Esophagus muscularis mucosa (tissue), 4 donors: Measurements from ENCODE around the gene CAMTA1. TPM values are rescaled to one million over a fixed set of nuclear protein-coding genes. Genes with fewer than 3 reads are reported as not detected.

Source experiments
- DNase-seq: peaks from one replicate; pipeline ENCODE4 v3.0.0-alpha.2; 2017; ENCODE audit errors: extremely low spot score
- H3K27ac ChIP-seq, 4 donors: fragments of 200-600 bp; sonication (generic); replicated peaks in 1 of 4; 1 replicate in 3 of 4; 2 replicates in 1 of 4; pipeline ENCODE4 v1.5.1; 2016 to 2019; ENCODE audit warnings: mild to moderate bottlenecking in 1 of 4
- H3K27me3 ChIP-seq, 4 donors: fragments of 200-600 bp; sonication (generic); one replicate each; pipeline versions ENCODE4 v1.5.1 to v1.6.0; 2016 to 2019
- H3K36me3 ChIP-seq, 4 donors: fragments of 200-600 bp; sonication (generic); one replicate each; pipeline ENCODE4 v1.5.1; 2016 to 2019
- H3K4me1 ChIP-seq, 4 donors: fragments of 200-600 bp; sonication (generic); one replicate each; pipeline ENCODE4 v1.5.1; 2016 to 2019
- H3K4me3 ChIP-seq, 4 donors: fragments of 200-600 bp; sonication (generic); 1 replicate in 2 of 4; 2 replicates in 2 of 4; pipeline ENCODE4 v1.5.1; 2016 to 2019; ENCODE audit warnings: mild to moderate bottlenecking in 4 of 4, moderate library complexity in 1 of 4
- H3K9me3 ChIP-seq, 4 donors: fragments of 200-600 bp; sonication (generic); 1 replicate in 3 of 4; 2 replicates in 1 of 4; pipeline ENCODE4 v1.5.1; 2016 to 2019
- EP300 ChIP-seq: sonication (generic); formaldehyde crosslinking; IDR thresholded peaks from one replicate; pipeline ENCODE4 v1.6.1; 2017; ENCODE audit warnings: antibody characterized with exemption
- POLR2A ChIP-seq: fragments of 450-650 bp; IDR thresholded peaks from one replicate; pipeline ENCODE4 v1.6.1; 2017; ENCODE audit warnings: antibody characterized with exemption, moderate library complexity, mild to moderate bottlenecking, low read depth
- POLR2AphosphoS5 ChIP-seq, 2 donors: sonication (generic); formaldehyde crosslinking; IDR thresholded peaks; one replicate each; pipeline ENCODE4 v1.6.1; 2017; ENCODE audit warnings: antibody characterized with exemption in 2 of 2
- WGBS: methylation state at CpG from one replicate; pipeline ENCODE4 v1.1.5; 2018; 5-methylcytosine and 5-hydroxymethylcytosine counted together
- intact Hi-C: fragments of 100-400 bp; cut with DNase I; formaldehyde crosslinking; loops from one replicate; pipeline ENCODE4 v1.15.1; 2023
- total RNA-seq, 4 donors: library from RNA; depleted of rRNA; stranded (reverse); fragments of >200 nt; gene quantifications; one replicate each; pipeline versions ENCODE4 v1.1.0 to v1.2.1, GENCODE V29; 2016
- TF ChIP-seq, protein P1 (sequence below), 3 experiments: fragments of 200-600 bp in 2 of 3; fragments of 450-650 bp in 1 of 3; sonication (generic) in 2 of 3; IDR thresholded peaks; one replicate each; pipeline ENCODE4 v1.5.1; 2017 to 2019; ENCODE audit warnings: antibody characterized with exemption in 3 of 3, mild to moderate bottlenecking in 2 of 3, moderate library complexity in 1 of 3

The CAMTA1 gene
- total RNA-seq, 4 donors from 2014 or later, result 109 to 226 (median 139) TPM

DNA sequence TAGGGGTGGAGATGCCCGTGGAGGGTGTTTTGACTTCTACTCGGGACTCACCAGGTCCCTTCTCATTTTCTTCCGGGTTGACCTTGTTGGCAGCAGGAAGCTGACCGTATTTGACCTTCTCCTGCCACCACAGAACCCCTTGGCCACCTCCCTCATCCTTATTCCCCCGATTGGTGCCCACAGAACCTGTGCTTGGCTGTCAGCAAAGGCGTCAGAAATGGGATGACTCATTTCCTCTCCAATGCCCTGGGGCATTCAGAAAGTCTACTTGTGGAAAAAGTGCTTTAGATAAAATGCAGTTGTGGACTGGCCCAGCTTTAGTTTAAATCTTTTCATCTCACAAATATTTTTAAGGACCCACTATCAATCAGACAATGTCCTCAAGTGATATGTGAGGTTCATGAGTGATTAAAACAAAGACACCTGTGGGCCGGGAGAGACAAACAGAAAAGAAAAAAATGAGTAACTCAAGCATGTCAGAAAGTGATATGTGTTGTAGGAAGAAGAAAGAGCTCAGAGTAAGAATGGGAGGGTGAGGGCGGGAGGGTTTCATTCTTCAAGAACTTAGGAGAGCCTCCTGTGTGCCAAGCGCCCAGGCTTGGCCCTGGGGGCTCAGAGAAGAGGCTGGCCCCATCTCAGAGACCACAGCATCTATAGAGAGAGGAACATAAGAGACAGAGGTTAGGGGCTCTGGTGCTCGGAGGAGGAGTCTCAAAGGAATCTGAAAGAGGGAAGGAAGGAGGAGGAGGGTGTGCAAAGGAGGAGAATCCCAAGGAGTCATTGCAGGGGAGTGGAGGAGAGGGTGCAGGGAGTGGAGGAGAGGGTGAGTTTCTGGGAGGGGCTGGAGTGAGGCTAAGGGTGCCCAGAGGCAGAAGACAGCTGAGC lies 764.3 kb downstream of the CAMTA1 start:
- H3K36me3 ChIP-seq, result no peaks in the 10 kb centered on the region
- WGBS, result 49% methylated on average over 8 of the region's 10 CpGs
- no peak overlapping the region for H3K27ac ChIP-seq

DNA sequence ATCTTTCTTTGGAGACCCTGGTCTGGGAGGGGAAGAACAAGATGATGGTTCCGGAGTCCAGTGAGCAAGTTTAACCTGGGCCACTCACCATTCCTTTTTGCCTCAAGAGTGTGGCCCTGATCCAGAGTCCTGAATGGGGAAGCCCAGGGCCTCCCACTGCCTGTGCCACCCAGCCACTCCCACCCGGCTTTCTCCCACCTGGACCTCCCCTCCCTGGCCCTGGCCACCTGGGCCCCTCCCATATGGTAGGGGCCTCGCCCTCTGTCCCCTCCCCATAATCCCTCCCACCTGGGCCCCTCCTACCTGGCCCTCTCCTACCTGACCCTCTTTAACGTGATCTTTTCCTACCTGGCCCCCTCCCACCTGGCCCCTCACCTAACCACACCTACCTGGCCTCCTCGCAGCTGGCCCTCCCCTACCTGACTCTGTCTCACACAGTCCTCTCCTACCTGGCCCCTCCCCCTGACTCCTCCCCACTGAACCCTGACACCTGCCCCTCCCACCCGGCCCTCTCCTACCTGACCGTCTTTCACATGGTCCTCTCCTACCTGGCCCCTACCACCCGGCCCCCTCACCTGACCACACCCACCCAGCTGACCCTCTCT lies 765.1 kb downstream of the CAMTA1 start:
- Histone ChIP-seq H3K27me3 (peaks cover 0 to 9% (median 0%) of the 10 kb centered on the region in 4 donors), H3K4me3 (no peak overlapping the region), H3K27ac (no peak overlapping the region), H3K36me3 (no peaks in the 10 kb centered on the region), H3K4me1 (peaks cover 16 to 32% (median 24%) of the 10 kb centered on the region in 4 donors), H3K9me3 (peaks cover 0 to 6% (median 0%) of the 10 kb centered on the region in 4 donors)
- 78% methylated on average over 8 of the region's 8 CpGs for WGBS
- no peak for DNase-seq
- TF ChIP-seq POLR2A, result no peak
- TF ChIP-seq, protein P1, sequence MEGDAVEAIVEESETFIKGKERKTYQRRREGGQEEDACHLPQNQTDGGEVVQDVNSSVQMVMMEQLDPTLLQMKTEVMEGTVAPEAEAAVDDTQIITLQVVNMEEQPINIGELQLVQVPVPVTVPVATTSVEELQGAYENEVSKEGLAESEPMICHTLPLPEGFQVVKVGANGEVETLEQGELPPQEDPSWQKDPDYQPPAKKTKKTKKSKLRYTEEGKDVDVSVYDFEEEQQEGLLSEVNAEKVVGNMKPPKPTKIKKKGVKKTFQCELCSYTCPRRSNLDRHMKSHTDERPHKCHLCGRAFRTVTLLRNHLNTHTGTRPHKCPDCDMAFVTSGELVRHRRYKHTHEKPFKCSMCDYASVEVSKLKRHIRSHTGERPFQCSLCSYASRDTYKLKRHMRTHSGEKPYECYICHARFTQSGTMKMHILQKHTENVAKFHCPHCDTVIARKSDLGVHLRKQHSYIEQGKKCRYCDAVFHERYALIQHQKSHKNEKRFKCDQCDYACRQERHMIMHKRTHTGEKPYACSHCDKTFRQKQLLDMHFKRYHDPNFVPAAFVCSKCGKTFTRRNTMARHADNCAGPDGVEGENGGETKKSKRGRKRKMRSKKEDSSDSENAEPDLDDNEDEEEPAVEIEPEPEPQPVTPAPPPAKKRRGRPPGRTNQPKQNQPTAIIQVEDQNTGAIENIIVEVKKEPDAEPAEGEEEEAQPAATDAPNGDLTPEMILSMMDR (IDR thresholded peaks at IDR 0.05), result no peak
- TF ChIP-seq POLR2AphosphoS5 (IDR thresholded peaks at IDR 0.05), result no peak
- TF ChIP-seq EP300, result no peak
- intact Hi-C loops, result no loop called here

More for the DNA sequence above, 764.3 kb downstream of the CAMTA1 start:
- intact Hi-C loops, result no loop called here
- Histone ChIP-seq H3K9me3 (peaks cover 0 to 6% (median 0%) of the 10 kb centered on the region in 4 donors), H3K4me3 (no peak overlapping the region), H3K27me3 (peaks cover 0 to 9% (median 0%) of the 10 kb centered on the region in 4 donors), H3K4me1 (peaks cover 16 to 26% (median 24%) of the 10 kb centered on the region in 4 donors)
- TF ChIP-seq, protein P1 (IDR thresholded peaks at IDR 0.05), result no peak
- TF ChIP-seq POLR2A, result no peak
- TF ChIP-seq EP300, result no peak
- no peak for TF ChIP-seq POLR2AphosphoS5 (IDR thresholded peaks at IDR 0.05)
- no peak for DNase-seq

DNA sequence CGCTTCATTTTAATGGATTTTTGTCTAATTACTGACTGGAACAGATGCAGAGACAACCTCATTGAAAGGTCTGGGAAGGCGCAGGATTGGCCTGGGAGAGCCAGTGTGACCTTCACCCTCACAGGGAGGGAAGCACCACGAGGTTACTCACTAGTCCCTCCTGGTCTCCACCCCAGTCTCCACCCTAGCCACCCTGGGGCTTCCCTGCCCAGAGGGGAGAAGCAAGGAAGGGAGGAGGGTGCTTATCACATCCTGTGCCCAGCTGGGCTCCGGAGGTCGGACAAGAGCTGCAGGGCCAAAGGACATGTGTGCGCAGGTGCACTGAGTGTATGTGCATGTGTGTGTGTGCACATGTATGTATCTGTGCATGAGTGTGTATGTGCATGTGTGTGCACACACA lies 765.7 kb downstream of the CAMTA1 start:
- DNase-seq, result no peak
- peaks cover 0 to 11% (median 0%) of the 10 kb centered on the region in 4 donors for H3K27me3 ChIP-seq
- intact Hi-C loops, result no loop called here
- 90% methylated on average over 6 of the region's 6 CpGs for WGBS
- no peak overlapping the region for H3K4me3 ChIP-seq
- peaks cover 0 to 6% (median 0%) of the 10 kb centered on the region in 4 donors for H3K9me3 ChIP-seq
- H3K27ac ChIP-seq, result no peak overlapping the region
- TF ChIP-seq POLR2A (no peak), POLR2AphosphoS5 (IDR thresholded peaks at IDR 0.05) (no peak), EP300 (no peak)
- TF ChIP-seq, protein P1 (IDR thresholded peaks at IDR 0.05), result no peak
- H3K36me3 ChIP-seq, result no peaks in the 10 kb centered on the region
- H3K4me1 ChIP-seq, result peaks cover 16 to 33% (median 24%) of the 10 kb centered on the region in 4 donors

DNA sequence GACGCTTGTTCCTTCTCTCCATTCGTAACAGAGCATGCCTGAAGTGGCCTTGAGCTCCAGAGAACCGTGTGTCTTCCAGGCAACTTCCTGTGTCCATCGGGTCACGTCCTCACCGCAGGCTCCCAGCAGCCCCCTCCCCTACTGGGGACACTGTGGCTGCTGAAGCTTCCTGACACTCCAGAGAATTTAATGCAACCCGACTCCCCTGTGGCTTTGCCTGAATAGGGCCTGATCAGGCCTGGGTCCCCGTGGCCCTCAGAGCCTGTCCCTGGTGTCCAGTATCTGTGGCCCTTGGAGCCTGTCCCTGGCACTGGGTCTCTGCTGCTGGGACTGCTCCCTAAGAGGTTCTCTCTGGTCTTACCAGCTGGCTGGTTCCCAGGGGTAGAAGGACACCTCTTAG lies 766.2 kb downstream of the CAMTA1 start:
- Histone ChIP-seq H3K4me3 (no peak overlapping the region), H3K27ac (no peak overlapping the region), H3K4me1 (peaks cover 16 to 33% (median 24%) of the 10 kb centered on the region in 4 donors), H3K27me3 (peaks cover 0 to 11% (median 0%) of the 10 kb centered on the region in 4 donors), H3K36me3 (no peaks in the 10 kb centered on the region), H3K9me3 (peaks cover 0 to 6% (median 0%) of the 10 kb centered on the region in 4 donors)
- TF ChIP-seq POLR2A (no peak), EP300 (no peak), POLR2AphosphoS5 (IDR thresholded peaks at IDR 0.05) (no peak)
- TF ChIP-seq, protein P1 (IDR thresholded peaks at IDR 0.05), result no peak
- 63% methylated on average over 4 of the region's 8 CpGs for WGBS
- DNase-seq, result no peak
- intact Hi-C loops, result no loop called here
